PC-3 (cell line): ENCODE results near the gene NXPH1. TPM values are rescaled to one million over a fixed set of nuclear protein-coding genes. Genes with fewer than 3 reads are reported as not detected.

Experiments
- ATAC-seq: fragments of 200-7000 bp; cut with Tn5 transposase; 2 replicates; pipeline ENCODE4 v1.9.1; 2020; ENCODE audit warnings: mild to moderate bottlenecking, moderate library complexity
- BruUV-seq: library from RNA; stranded (reverse); fragments of 400-500 nt; replicated peaks from 2 replicates; lab custom pipeline; 2021; lab: Mats Ljungman, UMichigan
- CTCF ChIA-PET: fragments of 300-600 bp; sonication (Branson Sonifier 250); formaldehyde crosslinking; loops from one replicate; lab custom pipeline; 2022; ENCODE audit warnings: antibody characterized with exemption; lab: Charles Lee
- POLR2A ChIA-PET: fragments of 300-600 bp; sonication (Branson Sonifier 250); formaldehyde crosslinking; loops from one replicate; lab custom pipeline; 2022; ENCODE audit warnings: antibody characterized with exemption; ENCODE audit not compliant: unreplicated experiment; lab: Charles Lee
- DNase-seq: peaks from one replicate; pipeline ENCODE4 v3.0.0-alpha.2; 2015
- H2AFZ ChIP-seq: fragments of 300-600 bp; sonication (generic); 2 replicates; pipeline ENCODE4 v1.6.0; 2016; ENCODE audit warnings: antibody characterized with exemption, low read length
- H3F3A ChIP-seq: fragments of 300-600 bp; sonication (generic); one replicate; pipeline ENCODE4 v1.6.0; 2017; ENCODE audit warnings: antibody characterized with exemption, low read length, control low read depth, mild to moderate bottlenecking; ENCODE audit not compliant: unreplicated experiment
- H3K27ac ChIP-seq: fragments of 300-600 bp; sonication (generic); 2 replicates; pipeline ENCODE4 v1.5.1; 2016; ENCODE audit warnings: mild to moderate bottlenecking, low read length
- H3K27me3 ChIP-seq: fragments of 300-600 bp; sonication (generic); 2 replicates; pipeline ENCODE4 v1.6.1; 2016; ENCODE audit warnings: low read length, mixed read lengths
- H3K36me3 ChIP-seq: fragments of 300-600 bp; sonication (generic); 2 replicates; pipeline ENCODE4 v1.6.1; 2016; ENCODE audit warnings: low read depth, mixed run types, low read length, mixed read lengths
- H3K4me1 ChIP-seq: fragments of 300-600 bp; sonication (generic); 2 replicates; pipeline ENCODE4 v1.5.1; 2016; ENCODE audit warnings: low read length; ENCODE audit not compliant: insufficient read depth
- H3K4me2 ChIP-seq: fragments of 300-600 bp; sonication (generic); 2 replicates; pipeline ENCODE4 v1.6.0; 2016; ENCODE audit warnings: low read length
- H3K4me3 ChIP-seq: fragments of 300-600 bp; sonication (generic); 2 replicates; pipeline ENCODE4 v1.5.1; 2016; ENCODE audit warnings: mild to moderate bottlenecking, low read length, mixed read lengths
- H3K79me2 ChIP-seq: fragments of 300-600 bp; sonication (generic); 2 replicates; pipeline ENCODE4 v1.6.1; 2017; ENCODE audit warnings: low read length, mixed read lengths
- H3K9ac ChIP-seq: fragments of 300-600 bp; sonication (generic); 2 replicates; pipeline ENCODE4 v1.6.0; 2016; ENCODE audit warnings: mild to moderate bottlenecking, low read length
- H3K9me2 ChIP-seq: fragments of 300-600 bp; sonication (generic); replicated peaks from 2 replicates; pipeline ENCODE4 v1.6.1; 2016; ENCODE audit warnings: mixed run types, low read length, mixed read lengths
- H3K9me3 ChIP-seq: fragments of 300-600 bp; sonication (generic); 2 replicates; pipeline ENCODE4 v1.6.1; 2016; ENCODE audit warnings: low read length, mixed read lengths
- H4K20me1 ChIP-seq: fragments of 300-600 bp; sonication (generic); 2 replicates; pipeline ENCODE4 v1.6.1; 2016; ENCODE audit warnings: low read length, mixed read lengths
- EZH2 ChIP-seq: fragments of 300-600 bp; sonication (generic); IDR thresholded peaks from one replicate; pipeline ENCODE4 v1.6.1; 2017; ENCODE audit warnings: antibody characterized with exemption, mild to moderate bottlenecking, low read length; ENCODE audit not compliant: unreplicated experiment
- EZH2phosphoT487 ChIP-seq: fragments of 300-600 bp; sonication (generic); IDR thresholded peaks from 2 replicates; pipeline ENCODE4 v1.6.1; 2018; ENCODE audit warnings: mild to moderate bottlenecking, antibody characterized with exemption, low read length, borderline replicate concordance
- intact Hi-C: fragments of 100-400 bp; cut with micrococcal nuclease; formaldehyde crosslinking; loops from 2 replicates; pipeline ENCODE4 v1.9.0; 2023
- total RNA-seq: library from RNA; depleted of rRNA; stranded (reverse); fragments of >200 nt; gene quantifications from 2 replicates; pipeline ENCODE4 v1.2.3, GENCODE V29; 2014
- TF ChIP-seq, protein P1 (sequence below): fragments of 300-600 bp; sonication (generic); conservative IDR thresholded peaks from 2 replicates; pipeline ENCODE4 v1.5.1; 2017; ENCODE audit warnings: antibody characterized with exemption, low read depth, mild to moderate bottlenecking, low read length

NXPH1 gene
- total RNA-seq, 1 experiment from 2014 or later = not detected

DNA sequence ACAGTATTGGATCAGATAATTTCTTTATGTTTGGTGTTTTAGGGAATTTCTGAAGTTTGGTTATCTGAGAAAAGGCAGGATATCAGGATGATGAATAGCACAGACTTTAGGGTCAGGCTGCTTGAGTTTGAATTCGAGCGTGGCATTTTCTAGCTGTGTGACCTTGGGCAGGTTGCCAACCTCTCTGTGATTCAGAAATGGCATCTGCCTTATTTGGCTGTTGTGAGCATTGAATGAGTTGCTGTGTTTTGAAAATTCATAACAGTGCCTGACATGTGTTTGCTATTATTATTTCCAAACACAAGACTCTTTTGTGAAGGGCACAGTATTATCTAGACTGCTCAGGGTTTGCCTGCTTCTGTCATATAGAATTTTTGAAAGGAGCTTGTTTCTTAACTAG, 66.9 kb downstream of the NXPH1 start:
- Histone ChIP-seq H3K9me2 (no peaks in the 10 kb centered on the region), H3K27ac (no peak overlapping the region), H3K4me3 (no peak overlapping the region), H3K4me2 (no peak overlapping the region), H3K9ac (no peak overlapping the region), H3K4me1 (no peaks in the 10 kb centered on the region), H3K36me3 (no peaks in the 10 kb centered on the region), H3K79me2 (no peaks in the 10 kb centered on the region), H3F3A (no peaks in the 10 kb centered on the region), H3K27me3 (no peaks in the 10 kb centered on the region), H4K20me1 (no peaks in the 10 kb centered on the region), H2AFZ (no peak overlapping the region), H3K9me3 (no peaks in the 10 kb centered on the region)
- no peak for DNase-seq
- no TSS peak for BruUV-seq
- TF ChIP-seq EZH2phosphoT487 (no peak), EZH2 (no peak)
- TF ChIP-seq, protein P1, sequence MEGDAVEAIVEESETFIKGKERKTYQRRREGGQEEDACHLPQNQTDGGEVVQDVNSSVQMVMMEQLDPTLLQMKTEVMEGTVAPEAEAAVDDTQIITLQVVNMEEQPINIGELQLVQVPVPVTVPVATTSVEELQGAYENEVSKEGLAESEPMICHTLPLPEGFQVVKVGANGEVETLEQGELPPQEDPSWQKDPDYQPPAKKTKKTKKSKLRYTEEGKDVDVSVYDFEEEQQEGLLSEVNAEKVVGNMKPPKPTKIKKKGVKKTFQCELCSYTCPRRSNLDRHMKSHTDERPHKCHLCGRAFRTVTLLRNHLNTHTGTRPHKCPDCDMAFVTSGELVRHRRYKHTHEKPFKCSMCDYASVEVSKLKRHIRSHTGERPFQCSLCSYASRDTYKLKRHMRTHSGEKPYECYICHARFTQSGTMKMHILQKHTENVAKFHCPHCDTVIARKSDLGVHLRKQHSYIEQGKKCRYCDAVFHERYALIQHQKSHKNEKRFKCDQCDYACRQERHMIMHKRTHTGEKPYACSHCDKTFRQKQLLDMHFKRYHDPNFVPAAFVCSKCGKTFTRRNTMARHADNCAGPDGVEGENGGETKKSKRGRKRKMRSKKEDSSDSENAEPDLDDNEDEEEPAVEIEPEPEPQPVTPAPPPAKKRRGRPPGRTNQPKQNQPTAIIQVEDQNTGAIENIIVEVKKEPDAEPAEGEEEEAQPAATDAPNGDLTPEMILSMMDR = no peak
- ATAC-seq = no peak
- ChIA-PET POLR2A (no interaction called here), CTCF (no interaction called here)
- intact Hi-C loops = no loop called here

DNA sequence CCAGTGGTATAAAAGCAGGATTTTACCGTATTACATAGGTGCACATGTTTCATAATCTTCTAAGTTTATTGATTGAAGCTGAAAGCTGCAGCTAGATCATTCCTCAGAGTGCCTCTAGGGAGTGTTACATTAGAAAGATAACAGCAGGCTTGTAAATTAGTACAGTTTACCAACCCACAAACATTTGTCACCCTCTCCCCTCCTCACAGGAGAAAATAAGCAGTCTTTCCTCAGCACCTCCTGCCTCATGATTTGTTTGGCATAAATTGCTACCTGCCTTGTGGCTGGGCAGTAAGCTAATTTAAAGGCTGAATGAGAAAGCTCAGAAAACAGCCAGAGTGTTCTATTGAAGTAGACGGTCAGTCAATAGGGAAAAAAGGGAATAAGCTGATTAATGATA, 74.2 kb downstream of the NXPH1 start:
- Histone ChIP-seq H4K20me1 (no peaks in the 10 kb centered on the region), H3K27me3 (no peaks in the 10 kb centered on the region), H3K27ac (no peak overlapping the region), H2AFZ (no peak overlapping the region), H3K9me2 (no peaks in the 10 kb centered on the region), H3K79me2 (no peaks in the 10 kb centered on the region), H3K36me3 (no peaks in the 10 kb centered on the region), H3K4me3 (no peak overlapping the region), H3F3A (no peaks in the 10 kb centered on the region), H3K9ac (no peak overlapping the region), H3K4me1 (no peaks in the 10 kb centered on the region), H3K4me2 (no peak overlapping the region), H3K9me3 (no peaks in the 10 kb centered on the region)
- POLR2A ChIA-PET = interaction anchor here (0.6 kb wide), 1 partner anchor 63 kb away, joined by 3 read pairs; no protein-coding TSS in a partner anchor
- CTCF ChIA-PET = no interaction called here
- TF ChIP-seq EZH2phosphoT487 = no peak
- TF ChIP-seq, protein P1 = no peak
- no peak for TF ChIP-seq EZH2
- no TSS peak for BruUV-seq
- intact Hi-C loops = no loop called here
- DNase-seq = no peak
- ATAC-seq = no peak

DNA sequence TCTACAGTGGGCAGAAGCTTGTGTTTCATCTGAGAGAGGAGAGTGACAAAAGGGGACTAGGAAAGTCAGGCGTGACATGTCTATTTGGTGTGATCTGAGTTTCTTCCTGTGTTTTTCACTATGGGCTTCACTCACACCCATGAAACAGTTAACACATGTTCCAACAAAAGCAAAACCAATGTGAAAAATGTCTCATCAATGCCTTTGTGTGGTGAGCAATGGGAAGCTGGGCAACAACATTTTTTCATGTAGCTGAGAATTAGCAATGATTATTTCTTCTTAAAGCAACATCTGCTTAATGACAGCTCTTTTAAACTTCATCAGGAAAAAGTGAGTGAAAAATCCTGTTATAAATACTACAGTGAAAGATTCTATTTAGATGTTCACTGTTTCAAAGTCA, 76.2 kb downstream of the NXPH1 start:
- no TSS peak for BruUV-seq

More for the DNA sequence above, 76.2 kb downstream of the NXPH1 start:
- Histone ChIP-seq H3K27ac (no peak overlapping the region), H4K20me1 (no peaks in the 10 kb centered on the region), H3K9me3 (no peaks in the 10 kb centered on the region), H3K36me3 (no peaks in the 10 kb centered on the region), H3K27me3 (no peaks in the 10 kb centered on the region), H2AFZ (no peak overlapping the region), H3F3A (no peaks in the 10 kb centered on the region), H3K4me3 (no peak overlapping the region), H3K9ac (no peak overlapping the region), H3K4me1 (no peaks in the 10 kb centered on the region), H3K9me2 (no peaks in the 10 kb centered on the region), H3K79me2 (no peaks in the 10 kb centered on the region), H3K4me2 (no peak overlapping the region)
- POLR2A ChIA-PET = no interaction called here
- no peak for DNase-seq
- TF ChIP-seq EZH2 = no peak
- TF ChIP-seq EZH2phosphoT487 = no peak
- TF ChIP-seq, protein P1 = no peak
- no peak for ATAC-seq
- CTCF ChIA-PET = interaction anchor here (0.7 kb wide), 1 partner anchor 1624 kb away, joined by 6 read pairs; no protein-coding TSS in a partner anchor
- intact Hi-C loops = no loop called here
